Glutamatergic neuron (in vitro differentiated cells): Measurements from ENCODE around the gene ASB10. TPM values are rescaled to one million over a fixed set of nuclear protein-coding genes. Genes with fewer than 3 reads are reported as not detected.

Experiments
- DNase-seq: peaks from one replicate; pipeline ENCODE4 v3.0.0; 2022
- H3K27ac Mint-ChIP-seq: one replicate; pipeline ENCODE4 v1.8.0; 2020; ENCODE audit warnings: mild to moderate bottlenecking, mixed read lengths, inconsistent platforms; ENCODE audit not compliant: unreplicated experiment
- H3K27me3 Mint-ChIP-seq: one replicate; pipeline ENCODE4 v1.8.0; 2020; ENCODE audit warnings: mild to moderate bottlenecking, moderate library complexity, mixed read lengths, inconsistent platforms; ENCODE audit not compliant: unreplicated experiment
- H3K36me3 Mint-ChIP-seq: one replicate; pipeline ENCODE4 v1.8.0; 2020; ENCODE audit warnings: mild to moderate bottlenecking, mixed read lengths, inconsistent platforms; ENCODE audit not compliant: unreplicated experiment
- H3K4me1 Mint-ChIP-seq: one replicate; pipeline ENCODE4 v1.8.0; 2020; ENCODE audit warnings: mild to moderate bottlenecking, low read depth, mixed read lengths, inconsistent platforms; ENCODE audit not compliant: unreplicated experiment
- H3K4me3 Mint-ChIP-seq: one replicate; pipeline ENCODE4 v1.8.0; 2020; ENCODE audit warnings: mild to moderate bottlenecking, mixed read lengths, inconsistent platforms; ENCODE audit not compliant: unreplicated experiment
- H3K9me3 Mint-ChIP-seq: one replicate; pipeline ENCODE4 v1.8.0; 2020; ENCODE audit warnings: mild to moderate bottlenecking, moderate library complexity, mixed read lengths, inconsistent platforms; ENCODE audit not compliant: unreplicated experiment
- CTCF ChIP-seq: fragments of 200-600 bp; sonication (generic); IDR thresholded peaks from one replicate; pipeline ENCODE4 v1.5.0; 2021; ENCODE audit not compliant: partially characterized antibody, unreplicated experiment
- total RNA-seq: library from RNA; stranded (reverse); fragmentation: NEBNext Ultra II Directional; extraction: Animal tissue kit (Norgen Biotek cat#: 25700); gene quantifications from one replicate; pipeline ENCODE4 v1.2.1, GENCODE V29; 2021; ENCODE audit not compliant: unreplicated experiment

Gene ASB10
- total RNA-seq, 1 donor from 2014 or later = not detected

DNA sequence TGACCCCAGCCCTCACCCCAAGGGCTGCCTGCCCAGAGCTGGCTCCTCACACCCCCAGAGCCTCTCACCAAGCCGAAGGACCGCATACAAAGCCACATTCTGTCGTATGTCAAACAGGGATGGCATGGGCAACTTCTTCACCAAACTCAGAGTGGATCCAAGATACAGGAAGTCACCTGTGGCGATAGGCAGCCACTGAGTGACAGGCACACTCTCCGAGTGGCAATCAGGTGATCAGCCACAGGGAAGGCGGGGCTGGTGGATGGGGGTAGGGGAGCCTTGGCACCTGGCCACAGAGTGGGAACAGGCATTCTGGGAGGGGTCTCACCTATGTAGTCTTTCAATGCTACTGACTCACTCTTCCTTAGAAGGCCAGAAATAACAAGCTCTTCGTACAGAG, 7.1 kb upstream of the ASB10 start:
- no peak for DNase-seq
- H3K4me3 Mint-ChIP-seq = no peak overlapping the region

GRCh38 chr7:151193203-151193978, 6.3 kb upstream of the ASB10 start:
- Mint-ChIP-seq H3K9me3 (peaks cover 3% of the 10 kb centered on the region), H3K4me3 (no peak overlapping the region), H3K27me3 (peaks cover 8% of the 10 kb centered on the region), H3K4me1 (no peaks in the 10 kb centered on the region), H3K36me3 (no peaks in the 10 kb centered on the region), H3K27ac (no peak overlapping the region)
- DNase-seq = no peak
- no peak for TF ChIP-seq CTCF

More for the DNA sequence above, 7.1 kb upstream of the ASB10 start:
- no peaks in the 10 kb centered on the region for H3K4me1 Mint-ChIP-seq
- no peaks in the 10 kb centered on the region for H3K36me3 Mint-ChIP-seq
- H3K9me3 Mint-ChIP-seq = peaks cover 6% of the 10 kb centered on the region
- peaks cover 8% of the 10 kb centered on the region for H3K27me3 Mint-ChIP-seq
- TF ChIP-seq CTCF = no peak
- no peak overlapping the region for H3K27ac Mint-ChIP-seq

DNA sequence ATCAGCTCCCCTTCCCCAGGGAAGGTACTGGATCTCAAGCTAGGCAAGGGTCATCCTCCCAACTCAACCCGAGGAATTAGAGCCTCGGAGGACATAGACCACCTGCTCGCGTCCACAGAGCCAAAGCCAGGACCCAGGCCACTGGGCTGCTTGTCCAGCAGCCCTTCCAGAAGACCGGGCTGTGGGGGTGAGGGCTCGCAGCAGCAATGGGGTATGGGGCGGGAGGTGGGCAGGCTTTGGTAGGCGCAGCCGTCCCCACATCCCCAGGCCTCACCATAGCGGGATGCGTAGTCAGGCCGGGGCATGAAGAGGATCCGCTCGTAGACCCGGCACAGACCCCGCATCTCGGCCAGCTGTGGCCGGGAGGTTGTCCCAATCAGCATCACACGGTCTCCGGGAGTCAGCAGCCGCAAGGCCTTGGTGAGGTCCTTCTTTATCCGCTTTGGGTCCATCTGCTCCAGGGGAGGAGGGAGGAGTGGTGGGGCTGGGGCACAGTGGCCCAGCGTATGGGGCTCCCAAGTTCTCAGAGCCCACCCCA, 5.0 kb upstream of the ASB10 start:
- Mint-ChIP-seq H3K27ac (no peak overlapping the region), H3K9me3 (peaks cover 3% of the 10 kb centered on the region), H3K4me1 (peaks cover 4% of the 10 kb centered on the region), H3K27me3 (peaks cover 11% of the 10 kb centered on the region), H3K4me3 (no peak overlapping the region), H3K36me3 (no peaks in the 10 kb centered on the region)
- DNase-seq = no peak
- no peak for TF ChIP-seq CTCF

GRCh38 chr7:151191544-151191943, 4.5 kb upstream of the ASB10 start:
- TF ChIP-seq CTCF = no peak
- H3K36me3 Mint-ChIP-seq = no peaks in the 10 kb centered on the region
- H3K4me1 Mint-ChIP-seq = peaks cover 7% of the 10 kb centered on the region
- no peak for DNase-seq
- no peak overlapping the region for H3K27ac Mint-ChIP-seq
- peaks cover 3% of the 10 kb centered on the region for H3K9me3 Mint-ChIP-seq
- peaks cover 11% of the 10 kb centered on the region for H3K27me3 Mint-ChIP-seq
- no peak overlapping the region for H3K4me3 Mint-ChIP-seq

- Mint-ChIP-seq H3K4me1 (peaks cover 7% of the 10 kb centered on the region), H3K27me3 (peaks cover 8% of the 10 kb centered on the region), H3K27ac (no peak overlapping the region)
These were observed 2.0 kb upstream of the ASB10 start for GRCh38 chr7:151189038-151189437.

More at GRCh38 chr7:151189038-151189437, 2.0 kb upstream of the ASB10 start:
- no peak for TF ChIP-seq CTCF
- DNase-seq = no peak
- peaks cover 7% of the 10 kb centered on the region for H3K9me3 Mint-ChIP-seq
- H3K4me3 Mint-ChIP-seq = no peak overlapping the region
- no peaks in the 10 kb centered on the region for H3K36me3 Mint-ChIP-seq
